EH (cell line): ENCODE data around the gene UQCC2.

Experiments used
- DNase-seq: peaks from one replicate; pipeline ENCODE4 v3.0.0-alpha.2; 2015; ENCODE audit warnings: low read depth

The UQCC2 gene

DNA sequence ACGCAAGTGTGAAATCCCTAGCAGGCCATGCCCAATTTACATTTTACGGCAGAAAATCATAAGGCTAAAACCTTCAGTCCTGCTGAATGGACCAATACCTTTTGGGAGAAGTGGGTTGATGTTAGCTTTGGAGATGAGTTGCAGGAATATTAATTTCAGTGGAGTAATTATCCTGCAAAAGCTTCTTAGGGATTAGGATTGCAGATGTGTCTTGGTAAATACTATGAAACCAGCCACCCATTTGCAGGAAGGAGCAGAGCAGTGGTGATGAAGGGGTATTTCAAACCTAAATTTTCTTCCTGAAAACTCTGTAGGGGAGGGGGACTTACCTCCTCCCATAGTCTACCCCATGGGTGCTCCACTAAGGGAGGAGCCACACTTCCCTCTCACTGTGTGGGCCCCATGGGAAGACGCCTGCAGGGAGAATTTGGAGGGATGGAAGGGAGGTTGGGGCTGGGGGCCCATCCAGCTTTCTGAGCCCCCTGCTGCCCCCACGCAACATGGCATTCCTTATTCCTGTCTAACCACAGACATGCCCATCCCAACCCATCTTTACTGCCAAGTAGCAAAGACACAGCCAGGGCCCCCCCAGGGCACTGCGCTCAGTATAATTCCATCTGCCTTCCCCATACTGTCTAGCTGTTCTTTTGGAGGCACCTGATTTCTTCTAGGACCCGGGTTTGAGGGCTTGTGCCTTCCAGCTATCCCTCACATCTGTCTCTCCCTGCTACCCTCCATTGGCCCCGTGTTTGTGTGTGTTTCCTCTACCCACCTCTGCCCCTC, 14.6 kb upstream of the UQCC2 start:
- DNase-seq = no peak

- DNase-seq = no peak
These were observed 13.7 kb upstream of the UQCC2 start for GRCh38 chr6:33725222-33725621.

GRCh38 chr6:33724102-33725023, 12.9 kb upstream of the UQCC2 start:
- DNase-seq = no peak

DNA sequence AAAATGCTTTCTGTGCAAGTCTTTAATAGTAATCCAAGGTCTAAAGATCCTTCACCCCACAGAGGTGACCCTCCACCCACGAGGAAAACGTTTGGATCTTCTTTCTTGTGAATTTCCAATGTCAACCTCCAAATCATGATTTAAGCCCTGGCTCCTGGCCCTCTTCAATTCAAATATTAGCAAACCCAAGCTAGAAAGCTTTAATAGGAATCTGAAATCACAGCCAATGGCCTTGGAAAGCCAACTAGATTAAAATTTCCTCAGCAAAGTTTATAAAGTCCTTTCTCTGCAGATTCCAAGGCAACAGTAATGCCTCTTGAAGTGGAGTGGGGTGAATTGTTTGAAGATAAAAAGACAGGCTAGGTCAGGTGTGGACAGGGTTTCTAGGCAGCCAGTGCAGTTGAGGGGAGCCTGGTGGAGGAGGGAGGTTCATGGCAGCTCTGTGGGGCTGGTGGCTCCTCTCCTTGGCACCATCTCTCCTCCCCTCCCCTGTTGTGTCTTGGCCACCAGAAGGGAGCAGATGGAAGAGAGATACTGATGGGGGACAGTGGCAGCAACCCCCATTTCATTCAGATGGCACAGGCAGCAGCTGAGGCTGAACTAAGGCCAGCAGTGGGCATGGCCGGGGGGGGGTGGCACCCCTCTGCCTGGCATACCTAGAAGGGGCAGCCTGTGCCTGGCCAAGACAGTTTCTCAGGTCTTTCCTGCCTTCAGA, 12.0 kb upstream of the UQCC2 start:
- no peak for DNase-seq

- DNase-seq = no peak
These were observed 10.7 kb upstream of the UQCC2 start for GRCh38 chr6:33722103-33722623.

GRCh38 chr6:33721508-33721907, 10.0 kb upstream of the UQCC2 start:
- no peak for DNase-seq

DNA sequence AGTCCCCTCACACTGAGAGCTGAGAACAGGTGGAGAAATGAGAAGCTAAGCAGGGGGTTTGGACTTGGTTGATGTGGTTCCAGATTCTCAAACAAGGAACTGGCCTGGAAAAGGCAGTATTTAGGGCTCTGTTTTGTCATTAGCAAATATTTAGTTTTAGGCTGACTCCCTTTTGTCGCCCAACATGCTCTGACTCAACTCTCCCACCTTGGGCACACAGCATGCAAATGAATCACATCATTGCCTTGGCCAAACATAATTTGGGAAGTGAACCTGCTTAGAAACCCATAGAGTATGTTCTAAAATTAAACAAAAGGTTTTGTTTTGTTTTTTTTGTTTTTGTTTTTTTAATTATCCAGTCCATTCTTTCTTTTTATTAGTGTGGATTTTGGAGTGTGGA, 9.5 kb upstream of the UQCC2 start:
- DNase-seq = no peak

DNA sequence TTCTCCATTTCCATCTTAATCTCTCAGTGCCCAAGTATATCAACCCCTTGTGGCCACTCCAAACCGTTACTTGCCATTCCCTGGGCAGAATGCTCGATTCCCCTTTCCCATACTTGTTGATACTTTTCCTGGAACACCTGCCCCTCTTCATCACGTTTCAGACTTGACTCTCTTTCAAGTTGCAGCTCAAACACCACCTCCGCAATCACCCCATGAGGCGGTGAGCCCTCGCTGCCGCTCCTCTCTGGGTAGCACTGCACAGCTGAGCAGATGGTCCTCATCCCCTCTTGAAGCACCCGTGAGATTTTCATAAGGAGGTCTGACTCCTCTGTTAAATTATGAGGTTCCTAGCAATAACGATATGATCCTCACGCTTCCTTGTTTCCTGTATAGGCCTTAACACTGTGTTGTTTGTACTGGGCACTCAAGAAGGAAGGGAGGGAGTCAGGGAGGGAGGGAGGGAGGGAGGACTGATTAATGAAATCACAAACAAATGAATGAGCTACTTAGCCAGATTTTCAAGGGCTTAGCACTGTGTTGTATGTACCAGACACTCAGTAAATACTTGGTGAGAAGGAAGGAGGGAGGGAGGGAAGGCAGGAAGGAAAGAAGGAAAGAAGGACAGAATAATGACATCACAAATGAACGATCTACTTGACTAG, 8.0 kb upstream of the UQCC2 start:
- no peak for DNase-seq

DNA sequence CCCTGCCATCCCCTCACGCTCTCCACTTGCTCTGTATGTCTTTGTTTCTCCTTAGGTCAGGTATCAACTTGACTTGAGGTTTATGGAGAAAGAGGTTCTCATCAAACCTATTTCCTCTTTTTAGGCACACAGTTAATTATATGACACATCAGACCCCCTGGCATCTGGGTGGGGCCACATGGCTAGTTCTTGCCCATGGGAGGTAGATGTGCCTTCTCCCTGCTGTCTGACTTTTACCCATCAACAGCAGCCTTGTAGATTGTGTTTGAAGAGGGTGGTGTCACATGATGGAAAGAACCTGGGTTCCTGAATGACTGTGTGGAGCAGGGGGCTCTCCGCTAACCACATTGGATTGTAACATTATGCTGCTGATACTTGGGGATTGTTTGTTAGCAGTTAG, 7.2 kb upstream of the UQCC2 start:
- no peak for DNase-seq

DNA sequence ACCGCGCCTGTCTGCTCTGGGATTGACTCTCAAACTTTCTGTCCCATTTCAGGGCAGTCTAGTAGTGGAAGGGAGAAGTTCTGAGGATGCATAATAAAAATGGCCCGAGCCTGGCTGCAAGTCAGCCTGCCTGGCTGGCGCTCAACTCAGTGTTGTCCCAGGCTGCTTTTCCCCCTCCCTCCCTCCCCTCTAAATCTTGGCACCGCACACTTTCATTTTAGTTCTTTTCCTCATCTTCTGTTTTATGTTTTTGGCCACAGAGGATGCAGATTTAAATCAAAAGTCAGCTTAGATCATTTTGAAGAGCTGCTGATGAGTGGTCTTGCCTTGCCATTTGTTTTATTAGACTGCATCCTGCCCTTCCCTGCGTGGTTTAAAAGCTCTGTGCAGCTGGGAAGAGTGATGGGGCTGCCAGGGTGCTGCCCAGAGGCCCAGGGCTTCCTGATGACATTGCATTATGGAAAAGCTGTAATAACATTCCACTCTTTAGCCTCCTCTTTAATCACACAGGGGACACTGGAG, 6.5 kb upstream of the UQCC2 start:
- peak; percentile 49 for DNase-seq

DNA sequence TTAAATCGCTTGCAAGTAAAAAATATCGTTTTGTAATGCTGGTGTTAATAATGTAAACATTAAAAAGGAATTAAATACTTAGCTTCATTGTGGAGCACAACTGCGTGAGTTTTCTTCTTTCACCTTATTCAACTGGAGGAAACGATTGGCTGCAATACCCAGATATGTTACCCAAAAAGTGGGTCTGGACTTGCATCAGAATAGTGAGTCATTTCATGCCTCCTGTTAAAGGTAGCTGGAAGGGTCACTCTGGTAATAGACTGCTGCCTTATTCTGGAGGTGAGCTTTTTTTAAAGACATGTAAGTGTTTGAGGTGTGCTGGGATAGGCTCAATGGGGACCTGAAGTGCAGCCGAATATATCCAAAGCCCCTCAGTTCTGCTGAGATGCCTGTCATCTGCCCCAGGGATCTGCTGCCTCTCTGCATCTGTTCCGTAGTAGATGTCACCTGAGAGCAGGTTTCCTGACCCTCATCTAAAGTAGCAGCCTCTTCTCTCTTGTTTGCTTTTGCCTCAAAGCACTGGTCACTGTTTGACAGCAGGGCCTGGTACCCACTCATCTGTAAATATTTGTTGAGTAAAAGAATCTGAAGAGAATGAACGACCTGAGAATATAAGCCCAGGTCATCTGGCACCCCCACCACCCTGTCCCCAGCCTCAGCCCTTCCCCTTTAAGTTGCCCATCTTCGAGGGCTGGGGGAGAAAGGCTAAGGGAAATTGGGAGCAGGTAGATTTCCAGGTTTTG, 5.6 kb upstream of the UQCC2 start:
- no peak for DNase-seq

DNA sequence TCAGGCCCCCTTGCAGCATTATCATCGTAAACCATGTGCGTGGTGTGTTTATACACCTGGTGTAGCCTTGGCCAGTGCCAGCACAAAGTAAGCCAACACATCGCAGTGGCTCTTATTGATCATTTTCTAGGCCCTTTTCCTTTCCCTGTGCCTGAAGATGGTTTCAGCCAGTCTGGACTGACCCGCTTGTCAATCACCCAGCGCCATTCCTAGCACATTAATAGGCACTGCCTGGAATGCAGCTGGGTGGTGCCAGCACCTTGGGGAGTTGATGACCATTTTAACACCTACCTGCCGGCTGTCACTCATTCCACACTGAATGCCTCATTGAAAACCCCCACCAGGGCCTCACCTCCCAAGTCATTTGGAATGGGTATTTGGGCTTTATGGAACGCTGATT, 4.9 kb upstream of the UQCC2 start:
- no peak for DNase-seq

GRCh38 chr6:33714385-33715040, 3.0 kb upstream of the UQCC2 start:
- no peak for DNase-seq

- DNase-seq = no peak
These were observed 2.3 kb upstream of the UQCC2 start for GRCh38 chr6:33713786-33714185.

DNA sequence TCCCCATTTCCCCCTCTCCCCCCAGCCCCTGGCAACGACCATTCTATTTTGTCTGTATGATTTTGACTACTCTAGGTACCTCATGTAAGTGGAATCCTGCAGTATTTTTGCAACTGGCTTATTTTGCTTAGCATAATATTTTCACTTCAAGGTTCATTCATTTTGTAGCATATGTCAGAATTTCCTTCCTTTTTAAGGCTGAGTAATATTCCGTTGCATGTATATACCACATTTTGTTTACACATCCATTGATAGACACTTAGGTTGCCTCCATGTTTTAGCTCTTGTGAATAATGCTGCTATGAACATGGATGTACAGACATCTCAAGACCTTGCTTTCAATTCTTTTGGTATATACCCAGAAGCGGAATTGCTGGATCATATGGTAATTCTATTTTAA, 1.4 kb upstream of the UQCC2 start:
- no peak for DNase-seq

DNA sequence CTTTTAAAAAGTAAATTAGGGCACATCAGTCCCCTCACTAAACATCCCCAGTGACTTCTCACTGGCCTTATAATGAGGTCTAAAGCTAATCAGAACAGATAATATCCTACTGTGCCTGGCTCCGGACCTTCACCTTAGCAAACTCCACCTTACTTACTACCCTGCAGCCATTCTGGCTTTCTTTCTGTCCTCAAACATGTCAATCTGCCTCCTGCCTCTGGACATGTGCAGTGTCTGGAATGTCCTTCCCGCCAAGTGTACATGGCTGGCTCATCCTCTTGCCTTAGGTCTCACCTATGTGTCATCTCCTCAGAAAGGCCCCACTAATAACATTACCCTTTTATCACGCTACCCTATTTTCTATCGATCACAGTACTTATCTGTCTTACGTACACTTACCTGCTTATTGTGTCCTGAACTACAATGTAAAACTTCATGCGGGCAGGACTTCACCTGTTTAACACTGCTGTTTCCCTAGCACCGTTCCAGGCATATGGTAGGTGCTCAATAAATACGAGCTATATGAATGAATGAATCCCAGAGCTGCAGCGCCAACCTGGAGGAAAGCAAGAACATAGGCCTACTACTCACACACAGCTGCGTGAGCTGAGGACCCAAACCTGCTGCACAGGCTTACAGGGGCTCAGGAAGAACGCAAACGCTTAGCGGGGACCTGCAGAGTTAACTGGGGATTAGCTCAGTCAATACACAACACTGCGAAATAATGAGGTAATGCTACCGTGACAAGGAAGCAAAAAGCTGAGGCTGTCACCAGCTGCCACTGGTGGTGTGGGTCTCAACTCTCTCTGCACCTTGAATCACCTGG, 991 bp downstream of the UQCC2 start:
- DNase-seq = no peak

DNA sequence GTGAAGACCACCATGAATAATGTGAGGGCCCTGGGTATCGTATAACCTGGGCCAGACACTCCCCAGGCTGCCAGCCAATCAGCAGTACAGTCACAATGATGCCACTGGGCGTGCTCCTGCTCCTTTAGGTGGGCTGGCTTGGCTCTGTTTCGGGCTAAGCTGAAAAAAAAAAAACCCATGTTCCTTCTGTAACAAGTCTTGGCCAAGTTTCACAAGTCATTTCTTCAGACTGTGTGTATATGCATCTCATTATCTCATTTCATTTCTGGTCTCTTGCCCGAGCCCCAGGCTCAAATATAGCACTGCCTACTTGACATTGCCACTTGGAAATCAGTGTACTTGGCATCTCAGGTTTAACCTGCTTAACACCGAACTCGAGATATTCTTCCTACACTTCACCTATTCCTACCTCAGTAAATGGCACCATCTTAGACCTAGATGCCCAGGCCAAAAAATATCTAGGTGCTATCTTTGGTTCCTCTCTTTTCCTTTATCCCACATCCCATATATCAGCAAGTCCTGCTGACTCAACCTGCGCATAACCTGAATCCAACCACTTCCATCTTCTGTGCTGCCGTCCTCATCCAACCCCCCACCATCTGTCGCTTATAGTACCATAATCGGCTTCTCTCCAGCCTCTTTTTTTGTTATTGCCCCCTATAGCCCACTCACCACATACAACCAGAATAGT, 1.8 kb downstream of the UQCC2 start:
- DNase-seq = no peak

GRCh38 chr6:33708516-33709204, 2.8 kb downstream of the UQCC2 start:
- DNase-seq = no peak
